GM19324 (cell line): ENCODE data around the gene HTR3D.
"Not testable (repeated sequence)": the region's sequence is repeated elsewhere in the genome, so short reads cannot be mapped to it uniquely, and the experiment has no call there.

ENCODE experiments used
- ATAC-seq: cut with Tn5 transposase; IDR thresholded peaks from one replicate; pipeline ENCODE4 v1.9.1; 2021; ENCODE audit warnings: mild to moderate bottlenecking, moderate library complexity; ENCODE audit not compliant: unreplicated experiment, low FRiP score

The HTR3D gene

GRCh38 chr3:184062637-184063036 lies 31.1 kb downstream of the HTR3D start:
- no peak for ATAC-seq

- ATAC-seq, result no peak
Measured at GRCh38 chr3:184066211-184066610, 34.7 kb downstream of the HTR3D start.

GRCh38 chr3:184067573-184068055 lies 36.1 kb downstream of the HTR3D start:
- no peak for ATAC-seq

- no peak for ATAC-seq
Measured at GRCh38 chr3:184068344-184068743, 36.8 kb downstream of the HTR3D start.

GRCh38 chr3:184071142-184071541 lies 39.6 kb downstream of the HTR3D start:
- ATAC-seq, result not testable (repeated sequence)

GRCh38 chr3:184073621-184074020 lies 42.1 kb downstream of the HTR3D start:
- no peak for ATAC-seq

DNA sequence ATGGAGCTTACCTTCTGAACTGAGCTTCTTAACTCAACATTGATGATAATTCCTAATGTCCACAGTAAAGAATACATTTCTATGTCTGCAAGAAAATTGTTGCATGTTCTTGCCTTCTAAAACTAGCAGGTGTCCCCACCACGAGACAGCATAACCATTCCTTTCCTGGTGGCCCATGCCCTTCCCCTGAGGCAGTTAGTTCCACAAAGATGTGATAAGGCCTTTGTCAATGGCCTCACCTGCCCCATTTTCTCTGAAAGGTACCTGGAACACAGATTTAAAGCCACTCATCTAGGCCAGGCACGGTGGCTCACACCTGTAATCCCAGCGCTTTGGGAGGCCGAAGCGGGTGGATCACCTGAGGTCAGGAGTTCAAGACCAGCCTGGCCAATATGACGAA lies 44.4 kb downstream of the HTR3D start:
- no peak for ATAC-seq

DNA sequence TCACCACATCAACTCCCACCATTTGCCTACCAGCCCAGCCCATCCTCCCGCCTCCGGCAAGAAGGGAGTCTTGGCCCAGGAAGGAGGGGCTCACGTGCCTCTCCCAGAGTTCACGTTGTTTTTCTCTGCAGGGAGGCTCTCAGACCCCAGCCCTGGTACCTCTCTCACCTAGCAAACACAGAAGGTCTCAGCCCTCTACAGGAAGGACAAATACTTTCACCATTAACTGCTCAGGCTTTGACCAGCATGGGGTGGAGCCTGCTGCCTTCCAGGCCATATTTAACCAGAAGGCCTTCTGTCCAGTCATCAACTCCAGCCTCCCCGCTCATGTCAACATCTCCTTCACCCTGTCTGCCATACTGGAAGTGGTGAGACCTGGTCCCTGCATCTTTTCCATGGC lies 46.3 kb downstream of the HTR3D start:
- ATAC-seq, result no peak

- no peak for ATAC-seq
Measured at GRCh38 chr3:184078851-184079250, 47.3 kb downstream of the HTR3D start.

DNA sequence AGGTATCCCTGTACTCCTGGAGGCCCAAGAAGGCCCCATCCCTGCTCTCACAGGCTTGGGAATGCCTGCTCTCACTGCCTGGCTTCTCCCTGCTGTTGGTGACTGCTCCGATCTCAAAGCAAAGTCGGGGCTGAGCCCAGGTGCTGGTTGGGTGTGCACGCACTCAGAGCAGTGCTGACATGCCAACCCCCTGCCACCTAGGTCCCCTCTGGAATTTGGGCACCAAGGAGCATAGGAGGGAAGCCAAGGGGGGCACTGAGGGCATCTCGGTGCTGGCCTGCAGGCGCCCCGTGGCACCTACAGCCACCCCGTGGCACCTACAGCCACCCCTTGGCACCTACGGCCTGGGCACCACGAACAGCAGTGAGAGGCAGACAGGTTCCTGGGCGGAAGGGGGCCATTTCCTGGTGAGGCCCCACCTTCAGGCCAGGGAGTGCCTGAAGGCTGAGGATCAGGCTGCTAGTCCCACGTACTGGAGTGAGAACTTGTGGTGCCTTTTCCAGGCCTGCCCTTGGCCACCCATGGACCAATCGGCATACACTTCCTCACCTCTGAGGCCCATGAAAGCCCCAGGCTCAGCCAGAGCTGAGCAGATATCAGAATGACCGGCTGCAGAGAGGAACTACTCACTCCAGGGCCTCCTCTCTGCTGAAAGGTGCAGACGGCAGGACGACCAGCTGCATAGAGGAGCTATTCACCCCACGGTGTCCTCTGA lies 49.7 kb downstream of the HTR3D start:
- ATAC-seq, result no peak

GRCh38 chr3:184082034-184082433 lies 50.5 kb downstream of the HTR3D start:
- no peak for ATAC-seq

GRCh38 chr3:184082465-184082864 lies 50.9 kb downstream of the HTR3D start:
- ATAC-seq, result no peak

DNA sequence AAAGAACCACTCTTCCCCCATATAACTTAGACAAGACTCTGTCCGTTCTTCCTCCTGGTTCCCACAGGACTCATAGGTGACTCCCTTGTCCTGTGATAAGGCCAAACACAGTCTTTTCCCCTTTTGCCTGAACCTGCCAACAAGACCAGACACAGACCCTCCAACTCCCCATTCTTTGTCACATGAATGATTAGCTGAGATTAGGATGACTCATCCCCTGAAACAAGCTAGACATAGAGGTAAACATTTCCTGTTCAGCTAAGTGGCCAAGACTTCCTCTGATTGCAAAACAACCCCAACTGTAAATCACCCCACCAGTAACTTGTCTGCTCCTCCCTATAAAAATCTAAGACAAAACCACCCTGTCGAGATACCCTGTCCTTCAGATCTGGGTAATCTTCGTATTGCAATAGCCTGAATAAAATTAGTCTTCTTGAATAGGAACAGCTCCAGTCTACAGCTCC lies 53.9 kb downstream of the HTR3D start:
- no peak for ATAC-seq
